Measurements from ENCODE around the gene FKBP8. TPM values are rescaled to one million over a fixed set of nuclear protein-coding genes. Genes with fewer than 3 reads are reported as not detected.

Gene FKBP8
- total RNA-seq, 1 donor: 209 TPM

GRCh38 chr19:18496167-18496979 is 47.0 kb downstream of the FKBP8 start:
- peak; percentile 79 for DNase-seq (ENCODE audit: low read depth)
- no peak overlapping the region for H3K4me3 ChIP-seq (ENCODE audit: low read depth, low read length)
- no peak for TF ChIP-seq CTCF (IDR thresholded peaks at IDR 0.05; ENCODE audit: insufficient read depth, low read depth, low read length)

- H3K4me3 ChIP-seq (ENCODE audit: low read depth, low read length): no peak overlapping the region
- no peak for DNase-seq (ENCODE audit: low read depth)
- no peak for TF ChIP-seq CTCF (IDR thresholded peaks at IDR 0.05; ENCODE audit: insufficient read depth, low read depth, low read length)
These were observed 48.0 kb downstream of the FKBP8 start for GRCh38 chr19:18495204-18495911.

GRCh38 chr19:18494267-18494607 is 49.1 kb downstream of the FKBP8 start:
- DNase-seq (ENCODE audit: low read depth): peak; percentile 68
- H3K4me3 ChIP-seq (ENCODE audit: low read depth, low read length): no peak overlapping the region

GRCh38 chr19:18493440-18494266 is 49.7 kb downstream of the FKBP8 start:
- TF ChIP-seq CTCF (IDR thresholded peaks at IDR 0.05; ENCODE audit: insufficient read depth, low read depth, low read length): no peak
- peak; percentile 71 for DNase-seq (ENCODE audit: low read depth)
- H3K4me3 ChIP-seq (ENCODE audit: low read depth, low read length): no peak overlapping the region

More at GRCh38 chr19:18494267-18494607, 49.1 kb downstream of the FKBP8 start:
- TF ChIP-seq CTCF (IDR thresholded peaks at IDR 0.05; ENCODE audit: insufficient read depth, low read depth, low read length): no peak

- no peak overlapping the region for H3K4me3 ChIP-seq (ENCODE audit: low read depth, low read length)
- TF ChIP-seq CTCF (IDR thresholded peaks at IDR 0.05; ENCODE audit: insufficient read depth, low read depth, low read length): no peak
- no peak for DNase-seq (ENCODE audit: low read depth)
These were observed 51.1 kb downstream of the FKBP8 start for GRCh38 chr19:18491995-18492953.

GRCh38 chr19:18490728-18491127 is 52.6 kb downstream of the FKBP8 start:
- no peak for DNase-seq (ENCODE audit: low read depth)
- TF ChIP-seq CTCF (IDR thresholded peaks at IDR 0.05; ENCODE audit: insufficient read depth, low read depth, low read length): no peak
- no peak overlapping the region for H3K4me3 ChIP-seq (ENCODE audit: low read depth, low read length)

All from fibroblast of villous mesenchyme (primary cell).